Endothelial cell of umbilical vein (primary cell): ENCODE results near the gene TFDP1. TPM values are rescaled to one million over a fixed set of nuclear protein-coding genes. Genes with fewer than 3 reads are reported as not detected.

ENCODE experiments used
- BruUV-seq: library from RNA; stranded (reverse); fragments of 400-500 nt; replicated peaks from 2 replicates; lab custom pipeline; 2021; lab: Mats Ljungman, UMichigan
- CTCF ChIA-PET: fragments of 300-600, 350-600 bp; sonication (Branson Sonifier 250); formaldehyde crosslinking; loops from one replicate; lab custom pipeline; 2021; ENCODE audit warnings: antibody characterized with exemption, inconsistent platforms; lab: Charles Lee
- POLR2A ChIA-PET: fragments of 300-600, 350-600 bp; sonication (Branson Sonifier 250); formaldehyde crosslinking; loops from one replicate; lab custom pipeline; 2021; ENCODE audit warnings: antibody characterized with exemption, inconsistent platforms; lab: Charles Lee
- DNase-seq: peaks from one replicate; pipeline ENCODE4 v3.0.0-alpha.2; 2011; ENCODE audit warnings: low read depth, low spot score
- FAIRE-seq: peaks from 2 replicates; lab custom pipeline; 2011; peaks lifted over from hg19 to GRCh38; lab: Jason Lieb, UNC
- H2AFZ ChIP-seq: 2 replicates; pipeline ENCODE4 v1.6.0; 2012; ENCODE audit warnings: low read depth, low read length, control low read depth, inconsistent platforms
- H3K27ac ChIP-seq: 2 replicates; pipeline ENCODE4 v1.5.1; 2011; ENCODE audit warnings: low read depth, mild to moderate bottlenecking, control low read depth, low read length, moderate library complexity; ENCODE audit not compliant: insufficient read depth
- H3K27me3 ChIP-seq, 2 experiments: 2 replicates each; pipeline versions ENCODE4 v1.6.0 to v1.6.1; 2011; ENCODE audit warnings: low read length in 2 of 2, mixed read lengths in 1 of 2; ENCODE audit not compliant: control insufficient read depth in 2 of 2, insufficient read depth in 2 of 2
- H3K36me3 ChIP-seq, 2 experiments: 2 replicates in 1 of 2; 3 replicates in 1 of 2; pipeline ENCODE4 v1.5.1; 2011; ENCODE audit warnings: low read length in 2 of 2, mild to moderate bottlenecking in 1 of 2, moderate library complexity in 1 of 2; ENCODE audit not compliant: control insufficient read depth in 2 of 2, insufficient read depth in 2 of 2; ENCODE audit errors: extremely low read depth in 1 of 2
- H3K4me1 ChIP-seq: 3 replicates; pipeline ENCODE4 v1.5.1; 2011; ENCODE audit warnings: mild to moderate bottlenecking, low read length; ENCODE audit not compliant: control insufficient read depth, insufficient read depth; ENCODE audit errors: extremely low read depth
- H3K4me2 ChIP-seq: 2 replicates; pipeline ENCODE4 v1.6.1; 2011; ENCODE audit warnings: low read length, control low read depth, mixed read lengths; ENCODE audit not compliant: insufficient read depth
- H3K4me3 ChIP-seq, 3 experiments: fragments of 200-600 bp in 1 of 3; sonication (generic), shearing (Covaris generic) in 1 of 3; replicated peaks in 1 of 3; 2 replicates each; pipeline ENCODE4 v1.5.1; 2011 to 2016; ENCODE audit warnings: control low read depth in 3 of 3, low read length in 3 of 3, mild to moderate bottlenecking in 2 of 3, inconsistent platforms in 1 of 3, low read depth in 1 of 3, moderate library complexity in 1 of 3; ENCODE audit not compliant: insufficient read depth in 1 of 3
- H3K79me2 ChIP-seq: 2 replicates; pipeline ENCODE4 v1.6.0; 2012; ENCODE audit warnings: low read length, inconsistent platforms; ENCODE audit not compliant: control insufficient read depth, insufficient read depth
- H3K9ac ChIP-seq: replicated peaks from 2 replicates; pipeline ENCODE3; 2011; ENCODE audit warnings: low read length, control low read depth; ENCODE audit not compliant: insufficient read depth; ENCODE audit errors: extremely low read depth
- H3K9me1 ChIP-seq: replicated peaks from 3 replicates; pipeline ENCODE4 v1.6.0; 2011; ENCODE audit warnings: mild to moderate bottlenecking, low read length; ENCODE audit not compliant: control insufficient read depth, insufficient read depth; ENCODE audit errors: extremely low read depth
- H3K9me3 ChIP-seq: replicated peaks from 2 replicates; pipeline ENCODE4 v1.5.1; 2012; ENCODE audit warnings: low read length, inconsistent platforms; ENCODE audit not compliant: control insufficient read depth, insufficient read depth
- H4K20me1 ChIP-seq: replicated peaks from 2 replicates; pipeline ENCODE3; 2011; ENCODE audit warnings: mild to moderate bottlenecking, low read length; ENCODE audit not compliant: control insufficient read depth, insufficient read depth; ENCODE audit errors: extremely low read depth
- EZH2 ChIP-seq: IDR thresholded peaks from 2 replicates; pipeline ENCODE4 v1.6.1; 2012; ENCODE audit warnings: borderline replicate concordance, low read depth, mild to moderate bottlenecking, moderate library complexity, low read length, inconsistent platforms; ENCODE audit not compliant: severe bottlenecking
- FOS ChIP-seq: IDR thresholded peaks from 2 replicates; pipeline ENCODE4 v1.6.1; 2011; ENCODE audit warnings: mild to moderate bottlenecking, low read length, moderate library complexity, borderline replicate concordance; ENCODE audit not compliant: insufficient read depth
- GATA2 ChIP-seq: IDR thresholded peaks from 2 replicates; pipeline ENCODE4 v1.7.0; 2011; ENCODE audit warnings: low read depth, mild to moderate bottlenecking, moderate library complexity, mixed read lengths, low read length; ENCODE audit not compliant: insufficient read length, insufficient read depth
- JUN ChIP-seq: IDR thresholded peaks from 2 replicates; pipeline ENCODE4 v1.6.1; 2011; ENCODE audit warnings: borderline replicate concordance, low read depth; ENCODE audit not compliant: insufficient read length, insufficient read depth
- MYC ChIP-seq: IDR thresholded peaks from one replicate; pipeline ENCODE4 v1.6.1; 2011; ENCODE audit warnings: mild to moderate bottlenecking, low read depth, low read length
- POLR2A ChIP-seq: IDR thresholded peaks from 2 replicates; pipeline ENCODE4 v1.6.1; 2012; ENCODE audit warnings: low read depth, mild to moderate bottlenecking, control low read depth, low read length
- POLR2AphosphoS5 ChIP-seq: IDR thresholded peaks from 2 replicates; pipeline ENCODE4 v1.6.1; 2012; ENCODE audit warnings: low read depth, mild to moderate bottlenecking, control low read depth, low read length, moderate library complexity; ENCODE audit not compliant: insufficient read depth
- dilution Hi-C: fragments of 300-500 bp; cut with MboI; formaldehyde crosslinking; loops from one replicate; pipeline ENCODE4 v1.15.0; 2019; ENCODE audit warnings: low sequenced_read_pairs; ENCODE audit not compliant: extremely low pct_ligation_motif_present
- intact Hi-C: fragments of 100-400 bp; cut with micrococcal nuclease; formaldehyde crosslinking; loops from one replicate; pipeline ENCODE4 v1.10.0; 2022
- polyA plus RNA-seq, 4 experiments: library from polyadenylated mRNA; depleted of rRNA in 3 of 4; stranded (reverse) in 3 of 4; unstranded in 1 of 4; fragments of >200 nt; gene quantifications; 2 replicates each; pipeline versions ENCODE4 v1.2.1 to v1.2.3, GENCODE V29; 2011 to 2012; ENCODE audit warnings: missing spikeins in 1 of 4
- total RNA-seq: library from RNA; stranded (reverse); gene quantifications from 2 replicates; pipeline ENCODE4 v1.2.3, GENCODE V29; 2021
- TF ChIP-seq, protein P1 (sequence below), 2 donors: IDR thresholded peaks; 1 replicate in 1 of 2; 2 replicates in 1 of 2; pipeline ENCODE4 v1.5.1; 2011; ENCODE audit warnings: low read length in 2 of 2, mild to moderate bottlenecking in 2 of 2, moderate library complexity in 2 of 2, control low read depth in 1 of 2, inconsistent platforms in 1 of 2, low read depth in 1 of 2; ENCODE audit not compliant: insufficient read depth in 1 of 2; ENCODE audit errors: extremely low read depth in 1 of 2
- TF ChIP-seq, protein P2 (sequence below): IDR thresholded peaks from 2 replicates; pipeline ENCODE4 v1.6.1; 2011; ENCODE audit not compliant: insufficient read depth, insufficient read length

TFDP1 gene
- total and polyA plus RNA-seq, 2 donors (not counting 3 experiments of a cell fraction or from before 2014, with no cell fraction given): 64.3 to 137 TPM

DNA sequence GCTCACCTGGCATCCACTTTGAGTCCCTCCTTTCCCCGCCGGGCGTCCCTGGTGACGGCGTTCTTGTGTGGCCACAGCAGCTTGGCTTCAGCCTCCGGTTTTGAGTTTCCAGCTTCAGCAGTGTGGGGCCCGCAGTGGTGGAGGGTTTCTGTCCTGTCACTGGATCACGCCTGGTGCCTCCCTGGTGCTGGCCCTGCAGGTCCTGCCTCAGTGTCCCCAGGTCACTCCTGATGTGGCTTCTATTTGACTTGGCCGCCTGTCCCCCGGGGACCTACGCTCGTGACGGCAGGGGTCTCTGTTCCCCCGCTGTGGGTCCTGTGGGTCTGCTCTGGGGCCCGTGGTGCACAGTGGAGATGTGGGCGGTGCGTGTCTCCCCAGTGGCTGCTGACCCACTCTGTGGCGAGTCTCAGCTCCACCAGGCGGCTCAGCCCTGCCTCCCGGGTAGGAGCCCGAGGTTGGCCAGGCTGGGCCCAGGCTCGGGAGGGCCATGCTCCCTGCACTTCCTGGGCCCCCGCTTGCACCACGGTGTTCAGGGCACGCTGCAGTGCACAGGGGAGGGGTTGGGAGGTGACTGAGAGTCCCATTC lies 71.5 kb downstream of the TFDP1 start:
- FAIRE-seq: no peak
- no peaks in the 10 kb centered on the region for H3K4me1 ChIP-seq
- no peak overlapping the region for H3K4me2 ChIP-seq
- H3K9me3 ChIP-seq: no peaks in the 10 kb centered on the region
- dilution Hi-C loops: no loop called here
- H3K27ac ChIP-seq: no peak overlapping the region
- H3K36me3 ChIP-seq: no peaks in the 10 kb centered on the region
- no TSS peak for BruUV-seq
- no peaks in the 10 kb centered on the region for H3K79me2 ChIP-seq
- H3K9me1 ChIP-seq: no peaks in the 10 kb centered on the region
- no peak for TF ChIP-seq FOS
- TF ChIP-seq, protein P1, sequence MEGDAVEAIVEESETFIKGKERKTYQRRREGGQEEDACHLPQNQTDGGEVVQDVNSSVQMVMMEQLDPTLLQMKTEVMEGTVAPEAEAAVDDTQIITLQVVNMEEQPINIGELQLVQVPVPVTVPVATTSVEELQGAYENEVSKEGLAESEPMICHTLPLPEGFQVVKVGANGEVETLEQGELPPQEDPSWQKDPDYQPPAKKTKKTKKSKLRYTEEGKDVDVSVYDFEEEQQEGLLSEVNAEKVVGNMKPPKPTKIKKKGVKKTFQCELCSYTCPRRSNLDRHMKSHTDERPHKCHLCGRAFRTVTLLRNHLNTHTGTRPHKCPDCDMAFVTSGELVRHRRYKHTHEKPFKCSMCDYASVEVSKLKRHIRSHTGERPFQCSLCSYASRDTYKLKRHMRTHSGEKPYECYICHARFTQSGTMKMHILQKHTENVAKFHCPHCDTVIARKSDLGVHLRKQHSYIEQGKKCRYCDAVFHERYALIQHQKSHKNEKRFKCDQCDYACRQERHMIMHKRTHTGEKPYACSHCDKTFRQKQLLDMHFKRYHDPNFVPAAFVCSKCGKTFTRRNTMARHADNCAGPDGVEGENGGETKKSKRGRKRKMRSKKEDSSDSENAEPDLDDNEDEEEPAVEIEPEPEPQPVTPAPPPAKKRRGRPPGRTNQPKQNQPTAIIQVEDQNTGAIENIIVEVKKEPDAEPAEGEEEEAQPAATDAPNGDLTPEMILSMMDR (IDR thresholded peaks at IDR 0.05; ENCODE audit: extremely low read depth in 1 of 2, insufficient read depth in 1 of 2, low read depth in 1 of 2, low read length in 2 of 2): no peak
- no peak for TF ChIP-seq POLR2AphosphoS5
- TF ChIP-seq, protein P2, sequence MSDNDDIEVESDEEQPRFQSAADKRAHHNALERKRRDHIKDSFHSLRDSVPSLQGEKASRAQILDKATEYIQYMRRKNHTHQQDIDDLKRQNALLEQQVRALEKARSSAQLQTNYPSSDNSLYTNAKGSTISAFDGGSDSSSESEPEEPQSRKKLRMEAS: no peak
- TF ChIP-seq MYC: no peak
- no peak for TF ChIP-seq GATA2
- no peak for TF ChIP-seq POLR2A
- no peak for TF ChIP-seq EZH2
- no peak for TF ChIP-seq JUN
- no peak overlapping the region for H2AFZ ChIP-seq
- DNase-seq: no peak
- H3K4me3 ChIP-seq: no peak overlapping the region
- ChIA-PET POLR2A (no interaction called here), CTCF (no interaction called here)
- peaks cover 0 to 4% of the 10 kb centered on the region in 2 experiments for H3K27me3 ChIP-seq
- H4K20me1 ChIP-seq: no peaks in the 10 kb centered on the region
- H3K9ac ChIP-seq: no peak overlapping the region
- intact Hi-C loops: no loop called here
